Stimulated activated CD8-positive, alpha-beta memory T cell treated with anti-CD3 and anti-CD28 coated beads, Interleukin-2, amount 100 ng/mL, for 1 hour (primary cell): ENCODE results near the gene IFIT1.
A peak's percentile ranks its signal among the peaks of the same experiment; 100 is the strongest.
"Not testable (repeated sequence)": the region's sequence is repeated elsewhere in the genome, so short reads cannot be mapped to it uniquely, and the experiment has no call there.

Experiments used
- DNase-seq, 2 donors: peaks; one replicate each; pipeline ENCODE4 v3.0.0-alpha.2; 2020; ENCODE audit warnings: low read depth in 2 of 2

Gene IFIT1

GRCh38 chr10:89391907-89392756 lies at the start of gene IFIT1:
Gene IFIT1, plus strand, starts transcription at chr10:89392623. Its CDS starts 90 bp downstream, at chr10:89392713.
- peak; percentile 7 to 18 for DNase-seq

GRCh38 chr10:89343089-89343767 lies 49.2 kb upstream of the IFIT1 start:
- no peak for DNase-seq

DNA sequence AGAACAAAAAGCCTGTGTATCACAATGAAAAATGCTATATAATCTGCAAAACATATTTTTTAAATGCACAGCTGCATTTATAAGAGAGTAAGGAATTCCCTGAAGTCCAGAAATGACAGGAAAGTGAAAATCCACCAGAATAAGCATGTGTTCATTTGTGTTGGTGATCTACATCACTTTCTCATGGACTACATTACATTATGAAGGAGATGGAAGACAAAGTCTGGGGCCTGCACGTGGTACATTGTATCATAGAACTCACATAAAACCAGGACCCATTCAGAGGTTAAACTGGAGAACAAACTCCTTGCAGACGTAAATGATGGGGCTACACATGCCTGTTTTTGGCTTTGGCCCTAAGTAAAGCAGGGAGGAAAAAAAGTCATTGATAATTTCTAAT lies 48.3 kb upstream of the IFIT1 start:
- no peak for DNase-seq

- no peak for DNase-seq
Measured at GRCh38 chr10:89345367-89346000, 46.9 kb upstream of the IFIT1 start.

- no peak for DNase-seq
Measured at GRCh38 chr10:89346405-89347254, 45.8 kb upstream of the IFIT1 start.

GRCh38 chr10:89347701-89348457 lies 44.5 kb upstream of the IFIT1 start:
- no peak for DNase-seq

DNA sequence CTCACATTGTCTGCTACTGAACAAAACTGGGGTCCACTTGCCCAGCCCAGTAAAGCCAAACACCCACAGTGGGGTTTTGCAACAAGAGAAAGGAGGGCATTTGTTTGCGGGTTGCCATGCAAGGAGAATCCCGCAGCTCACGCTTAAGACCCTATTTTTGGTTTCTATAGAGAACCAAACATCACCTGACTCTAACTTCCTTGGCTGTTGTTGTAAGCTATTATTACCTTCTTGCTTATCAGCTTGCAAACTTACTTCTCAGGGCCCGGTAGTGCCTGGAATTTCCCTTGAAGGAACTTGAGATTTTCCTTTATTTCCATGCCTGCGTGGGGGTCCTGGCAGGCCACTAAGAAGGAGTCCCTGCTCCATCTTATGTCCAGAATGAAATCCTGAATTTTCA lies 43.9 kb upstream of the IFIT1 start:
- DNase-seq: no peak

- DNase-seq: no peak
Measured at GRCh38 chr10:89348975-89349374, 43.4 kb upstream of the IFIT1 start.

GRCh38 chr10:89350631-89351315 lies 41.6 kb upstream of the IFIT1 start:
- not testable (repeated sequence) for DNase-seq

GRCh38 chr10:89351412-89351779 lies 41.0 kb upstream of the IFIT1 start:
- DNase-seq: no peak

DNA sequence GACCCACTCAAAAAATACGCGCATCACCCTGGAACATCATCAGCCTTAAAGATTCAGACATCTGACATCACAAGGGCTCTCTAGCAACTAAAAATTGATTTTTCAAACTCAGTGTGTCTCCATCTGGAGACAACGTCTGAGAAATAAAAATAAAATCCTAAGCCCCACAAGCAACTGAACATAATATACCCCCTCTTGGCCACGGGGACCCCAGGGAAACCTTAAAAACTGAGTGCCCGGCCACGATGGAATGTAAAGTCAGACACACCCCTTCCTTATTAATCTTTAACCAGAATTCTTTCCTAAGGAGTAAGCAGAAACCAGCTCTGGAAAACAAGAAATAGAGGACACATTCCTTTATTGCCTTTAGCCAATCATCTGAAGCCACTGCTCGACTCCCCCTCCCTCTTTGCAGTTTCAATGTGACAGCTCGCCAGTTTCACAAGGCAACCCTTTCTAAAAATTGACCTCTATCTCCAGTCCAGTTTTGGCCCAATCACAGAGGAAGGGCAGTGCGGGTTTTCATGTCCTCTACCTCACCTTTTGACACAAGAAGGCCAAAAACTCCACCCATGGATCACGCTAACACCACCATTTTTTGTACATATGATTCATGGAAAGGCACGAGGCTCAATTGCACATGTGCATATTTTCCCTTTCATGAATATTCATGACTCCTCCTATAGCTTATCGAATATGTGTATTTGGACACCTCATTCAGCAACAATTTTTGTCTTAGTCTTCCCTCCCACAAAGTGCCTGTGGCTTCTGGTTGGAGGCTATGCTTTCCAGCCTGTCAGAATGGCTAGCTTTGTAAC lies 40.4 kb upstream of the IFIT1 start:
- DNase-seq: no peak

DNA sequence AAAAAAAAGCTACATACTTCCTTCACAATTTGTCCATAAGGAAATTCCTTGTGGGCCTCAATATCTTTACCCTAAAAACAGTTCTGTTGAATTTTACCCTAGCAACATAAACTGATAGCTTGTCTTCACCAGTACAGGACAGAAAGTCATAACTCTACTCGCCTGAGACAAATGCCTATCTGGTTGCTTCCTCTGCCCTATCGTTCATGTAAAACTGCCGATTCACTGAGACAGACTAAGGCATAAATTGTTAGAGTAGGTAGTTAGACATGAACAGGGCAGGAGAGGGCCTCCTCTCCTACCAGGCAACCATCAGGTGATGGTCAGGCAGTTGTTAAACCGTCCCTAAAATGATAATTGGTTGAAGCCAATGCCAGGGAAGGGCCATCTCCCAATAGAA lies 39.6 kb upstream of the IFIT1 start:
- DNase-seq: no peak

DNA sequence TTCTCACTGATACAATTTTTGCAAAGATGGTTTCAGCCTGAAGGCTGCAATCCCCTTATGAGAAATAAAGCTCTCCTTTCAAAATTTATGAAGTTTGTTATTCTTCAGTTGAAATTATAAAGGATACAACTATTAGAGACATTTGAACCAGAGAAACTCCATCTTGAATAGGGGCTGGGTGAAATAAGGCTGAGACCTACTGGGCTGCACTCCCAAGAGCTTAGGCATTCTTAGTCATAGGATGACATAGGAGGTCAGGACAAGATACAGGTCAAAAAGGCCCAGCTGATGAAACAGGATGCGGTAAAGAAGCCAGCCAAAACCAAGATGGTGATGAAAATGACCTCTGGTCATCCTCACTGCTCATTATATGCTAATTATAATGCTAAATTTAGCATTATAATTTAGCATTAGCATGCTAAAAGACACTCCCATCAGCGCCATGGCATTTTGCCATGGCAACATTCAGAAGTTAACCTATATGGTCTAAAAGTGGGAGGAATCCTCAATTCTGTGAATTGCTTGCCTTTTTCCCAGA lies 37.0 kb upstream of the IFIT1 start:
- DNase-seq: no peak

- DNase-seq: no peak
Measured at GRCh38 chr10:89357096-89357495, 35.3 kb upstream of the IFIT1 start.

DNA sequence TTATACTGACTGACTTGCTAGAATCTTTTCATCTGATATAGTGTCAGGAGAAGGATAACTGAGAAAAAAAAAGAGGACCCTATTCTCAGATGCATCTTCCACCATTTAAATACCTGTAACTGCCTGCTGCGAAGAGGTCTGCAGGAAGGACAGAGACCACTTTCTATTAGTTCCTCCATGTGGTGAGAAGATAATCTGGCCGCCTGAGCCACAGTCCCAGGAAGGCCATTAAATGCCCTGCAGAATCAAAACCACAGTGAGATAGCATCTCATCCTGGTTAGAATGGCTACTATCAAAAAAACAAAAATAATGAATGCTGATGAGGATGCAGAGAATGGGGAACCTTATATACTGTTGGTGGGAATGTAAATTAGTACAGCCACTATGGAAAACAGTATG lies 34.4 kb upstream of the IFIT1 start:
- no peak for DNase-seq

DNA sequence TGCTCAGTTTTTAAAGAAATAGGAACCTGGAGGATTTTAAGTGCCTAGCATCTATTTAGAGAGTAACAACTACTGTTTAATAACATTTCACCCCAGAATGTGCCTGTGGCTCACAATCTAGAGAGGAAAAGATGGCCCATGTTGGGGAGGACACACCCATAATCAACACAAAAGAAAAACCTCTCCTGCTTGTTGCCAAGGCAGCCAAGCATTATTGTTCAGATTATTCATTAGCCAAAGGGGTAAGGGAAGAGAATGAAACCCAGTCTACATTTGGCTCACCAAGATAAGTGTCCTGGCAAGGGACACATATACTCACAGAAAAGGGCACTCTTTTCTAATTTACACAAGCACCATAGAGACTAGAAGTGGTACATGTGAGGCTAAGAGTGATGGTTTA lies 32.3 kb upstream of the IFIT1 start:
- DNase-seq: no peak

- DNase-seq: no peak
Measured at GRCh38 chr10:89362929-89363328, 29.5 kb upstream of the IFIT1 start.

DNA sequence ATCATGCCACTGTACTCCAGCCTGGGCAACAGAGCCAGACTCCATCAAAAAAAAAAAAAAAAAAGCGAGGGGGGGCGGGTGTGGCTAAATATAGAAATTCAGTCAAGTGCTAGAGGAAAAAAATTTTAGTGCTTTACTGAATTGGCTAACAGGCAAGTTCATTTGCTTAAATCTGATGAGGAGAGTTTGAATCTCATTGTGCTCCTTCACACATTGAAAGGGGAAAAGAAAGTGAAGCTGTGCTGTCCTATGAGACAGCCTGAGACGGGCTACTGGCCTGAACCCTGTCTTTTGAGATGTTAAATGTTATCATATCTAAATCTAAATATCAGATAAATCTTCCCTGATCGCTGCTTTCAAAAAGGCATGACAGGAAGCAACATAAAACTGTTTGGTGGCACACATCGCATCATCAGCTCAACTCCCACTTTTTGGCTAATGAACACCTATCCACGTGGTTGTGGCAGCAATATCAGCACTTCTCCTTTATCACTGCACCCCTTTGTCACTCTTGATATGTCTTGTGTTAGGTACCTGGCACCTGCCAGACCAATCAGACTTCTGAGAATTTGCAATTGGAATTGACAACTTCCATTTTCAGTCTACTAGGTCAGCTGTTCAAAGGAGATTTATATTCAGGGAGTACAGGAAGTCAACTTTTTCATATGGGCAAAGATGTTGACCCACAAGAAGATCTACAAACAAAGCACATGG lies 28.5 kb upstream of the IFIT1 start:
- no peak for DNase-seq

- DNase-seq: no peak
Measured at GRCh38 chr10:89364531-89364930, 27.9 kb upstream of the IFIT1 start.
